HEK293 (cell line): ENCODE data around the gene STAB1.

ENCODE experiments used
- CTCF ChIA-PET: fragments of 350-600 bp; formaldehyde crosslinking; extraction: SDS; loops from one replicate; lab custom pipeline; 2021; ENCODE audit warnings: antibody characterized with exemption; lab: Yijun Ruan, JAX
- POLR2A ChIA-PET: fragments of 300-600 bp; formaldehyde crosslinking; extraction: SDS; loops from one replicate; lab custom pipeline; 2020; ENCODE audit warnings: antibody characterized with exemption, inconsistent platforms; lab: Yijun Ruan, JAX
- H3K27ac ChIP-seq: fragments of 200-500 bp; sonication (Bioruptor generic); 2 replicates; pipeline ENCODE4 v1.5.1; 2014; ENCODE audit warnings: low read depth, low read length, control low read depth, inconsistent platforms; ENCODE audit errors: extremely low read depth
- H3K36me3 ChIP-seq, 2 experiments: fragments of 200-500 bp in 1 of 2; sonication (Bioruptor generic) in 1 of 2; 1 replicate in 1 of 2; 2 replicates in 1 of 2; pipeline ENCODE4 v1.5.1; 2014 to 2017; ENCODE audit warnings: inconsistent platforms in 2 of 2, low read length in 2 of 2; ENCODE audit not compliant: control insufficient read depth in 2 of 2, insufficient read depth in 1 of 2
- H3K4me1 ChIP-seq: fragments of 200-500 bp; sonication (Bioruptor generic); 2 replicates; pipeline ENCODE4 v1.5.1; 2014; ENCODE audit warnings: mild to moderate bottlenecking, low read length, inconsistent platforms; ENCODE audit not compliant: control insufficient read depth, insufficient read depth
- H3K4me3 ChIP-seq: 2 replicates; pipeline ENCODE4 v1.5.1; 2011; ENCODE audit warnings: low read depth, mild to moderate bottlenecking, control low read depth, low read length, moderate library complexity
- H3K9me3 ChIP-seq: fragments of 200-500 bp; sonication (Bioruptor generic); 2 replicates; pipeline ENCODE4 v1.5.1; 2014; ENCODE audit warnings: low read depth, low read length, inconsistent platforms; ENCODE audit not compliant: control insufficient read depth, insufficient read depth
- GLIS1 ChIP-seq: fragments of 450-650 bp; formaldehyde crosslinking; IDR thresholded peaks from 2 replicates; pipeline ENCODE4 v1.5.1; 2016; ENCODE audit warnings: missing biosample characterization, missing genetic modification characterization
- REST ChIP-seq: fragments of 450-650 bp; formaldehyde crosslinking; IDR thresholded peaks from 2 replicates; pipeline ENCODE4 v1.5.1; 2016; ENCODE audit warnings: missing biosample characterization, missing genetic modification characterization
- ZNF169 ChIP-seq: fragments of 450-650 bp; formaldehyde crosslinking; IDR thresholded peaks from 2 replicates; pipeline ENCODE4 v1.5.1; 2016; ENCODE audit warnings: missing biosample characterization, missing genetic modification characterization
- ZNF335 ChIP-seq: fragments of 450-650 bp; formaldehyde crosslinking; conservative IDR thresholded peaks from 2 replicates; pipeline ENCODE4 v1.5.1; 2016; ENCODE audit warnings: missing biosample characterization, missing genetic modification characterization
- ZNF354C ChIP-seq: fragments of 450-650 bp; formaldehyde crosslinking; IDR thresholded peaks from 2 replicates; pipeline ENCODE4 v1.5.1; 2016; ENCODE audit warnings: missing biosample characterization, missing genetic modification characterization, low read depth, borderline replicate concordance
- ZNF571 ChIP-seq: fragments of 450-650 bp; formaldehyde crosslinking; IDR thresholded peaks from 2 replicates; pipeline ENCODE4 v1.5.0; 2017; ENCODE audit warnings: missing biosample characterization, missing genetic modification characterization

STAB1 gene

GRCh38 chr3:52527732-52528585 is 32.8 kb downstream of the STAB1 start (continued):
- no peak for TF ChIP-seq REST (tag by site-specific recombination)
- TF ChIP-seq ZNF571 (tag by site-specific recombination): no peak

- peak; percentile 42 for TF ChIP-seq GLIS1
- no peak for TF ChIP-seq ZNF169
- POLR2A ChIA-PET: no interaction called here
- Histone ChIP-seq H3K4me3 (no peak overlapping the region), H3K4me1 (peaks cover 4% of the 10 kb centered on the region; the same call in 1 of the 2 replicates), H3K9me3 (no peaks in the 10 kb centered on the region), H3K36me3 (peaks cover 0 to 80% of the 10 kb centered on the region in 2 experiments; a peak in 1 of 3 replicates), H3K27ac (no peak overlapping the region)
- CTCF ChIA-PET: no interaction called here
These were observed 33.6 kb downstream of the STAB1 start for GRCh38 chr3:52528586-52529375.

GRCh38 chr3:52529376-52530333 is 34.5 kb downstream of the STAB1 start:
- ChIA-PET CTCF (no interaction called here), POLR2A (no interaction called here)
- Histone ChIP-seq H3K4me3 (no peak overlapping the region), H3K36me3 (peaks cover 0 to 71% of the 10 kb centered on the region in 2 experiments; a peak in 1 of 3 replicates), H3K4me1 (peaks cover 4% of the 10 kb centered on the region; the same call in 1 of the 2 replicates), H3K27ac (no peak overlapping the region)
- no peak for TF ChIP-seq ZNF335 (tag by site-specific recombination)
- TF ChIP-seq, all 188 proteins: peak for 0
- H3K9me3 ChIP-seq: no peaks in the 10 kb centered on the region

GRCh38 chr3:52530918-52531826 is 36.0 kb downstream of the STAB1 start:
- H3K4me1 ChIP-seq: peaks cover 4% of the 10 kb centered on the region; the same call in 1 of the 2 replicates
- H3K4me3 ChIP-seq: no peak overlapping the region
- H3K27ac ChIP-seq: 0 out of 2 replicates have a peak overlapping the region, but pooled peaks have one; percentile 19
- H3K9me3 ChIP-seq: no peaks in the 10 kb centered on the region
- CTCF ChIA-PET: no interaction called here
- TF ChIP-seq ZNF354C (tag by site-specific recombination) (no peak), GLIS1 (0 out of 2 replicates have a peak, but pooled peaks have one; percentile 13)
- H3K36me3 ChIP-seq: peaks cover 0 to 57% of the 10 kb centered on the region in 2 experiments; a peak in 1 of 3 replicates
- POLR2A ChIA-PET: no interaction called here
